Measurements from ENCODE around the gene NEDD4.
"Not testable (repeated sequence)": the region's sequence is repeated elsewhere in the genome, so short reads cannot be mapped to it uniquely, and the experiment has no call there.

The NEDD4 gene

GRCh38 chr15:55993111-55993803, at the start of gene NEDD4:
NEDD4 (minus strand) TSS chr15:55993612; CDS start chr15:55993555, 57 bp downstream.
- ATAC-seq (replicated peaks) (peak; percentile 85 to 87), DNase-seq (peak; percentile 64)
- peak within 1 kb of the TSS; percentile 93 to 95 for H3K4me3 Mint-ChIP-seq
- no peaks in the 10 kb centered on the region for H3K36me3 Mint-ChIP-seq
- peak within 1 kb of the TSS; percentile 77 for H3K27ac Mint-ChIP-seq
- H3K4me1 Mint-ChIP-seq = peaks cover 0 to 8% of the 10 kb centered on the region in 2 donors
- no peaks in the 10 kb centered on the region for H3K9me3 Mint-ChIP-seq
- peaks cover 17 to 36% of the 10 kb centered on the region in 2 donors for H3K27me3 Mint-ChIP-seq

DNA sequence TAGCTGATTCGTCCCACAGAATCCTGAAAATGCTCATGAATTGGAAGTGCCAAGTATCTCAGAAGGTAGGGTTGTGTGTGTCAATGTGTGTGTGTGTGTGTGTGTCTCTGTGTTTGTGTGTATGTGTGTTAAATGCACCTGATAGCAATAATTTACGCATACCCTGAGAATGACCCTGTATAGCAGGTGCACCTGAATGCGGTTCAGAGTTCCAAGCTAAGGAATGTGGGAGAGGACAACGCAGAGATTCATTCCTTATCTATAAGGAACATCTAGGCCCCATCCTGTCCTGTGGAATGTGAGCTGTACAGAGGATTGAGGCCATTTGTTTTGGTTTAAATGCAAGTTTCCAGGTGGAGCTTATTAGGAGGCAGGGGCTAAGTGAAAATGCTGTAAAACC, 49.1 kb upstream of the NEDD4 start:
- Mint-ChIP-seq H3K9me3 (peaks cover 6 to 9% of the 10 kb centered on the region in 2 donors), H3K36me3 (peaks cover 0 to 8% of the 10 kb centered on the region in 2 donors), H3K27ac (no peak overlapping the region), H3K27me3 (peaks cover 6 to 10% of the 10 kb centered on the region in 2 donors), H3K4me1 (peaks cover 14 to 20% of the 10 kb centered on the region in 2 donors), H3K4me3 (no peak overlapping the region)
- DNase-seq (no peak), ATAC-seq (replicated peaks) (no peak)

DNA sequence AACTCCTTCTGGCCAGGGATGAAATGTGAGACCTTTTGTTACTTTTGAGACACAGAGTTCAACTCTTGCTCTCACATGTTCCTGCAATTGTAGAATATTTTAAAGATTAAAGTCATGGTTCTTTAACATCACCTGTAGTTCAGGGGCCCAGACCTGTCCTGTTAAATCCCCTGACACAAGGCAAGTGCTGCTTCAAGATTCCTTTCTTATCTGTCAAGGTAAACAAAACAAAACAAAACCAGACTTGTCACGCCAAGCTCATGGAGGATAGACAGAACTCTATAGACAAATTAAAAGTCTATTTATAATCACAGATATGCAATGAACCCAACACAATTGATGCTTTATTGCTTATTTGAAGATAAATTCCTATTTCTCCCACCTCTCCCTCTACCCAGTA, 48.6 kb upstream of the NEDD4 start:
- peaks cover 14 to 20% of the 10 kb centered on the region in 2 donors for H3K4me1 Mint-ChIP-seq
- no peak overlapping the region for H3K27ac Mint-ChIP-seq
- H3K27me3 Mint-ChIP-seq = peaks cover 6 to 10% of the 10 kb centered on the region in 2 donors
- no peak for ATAC-seq (replicated peaks)
- no peak overlapping the region for H3K4me3 Mint-ChIP-seq
- no peak for DNase-seq
- H3K9me3 Mint-ChIP-seq = peaks cover 6 to 9% of the 10 kb centered on the region in 2 donors
- peaks cover 0 to 8% of the 10 kb centered on the region in 2 donors for H3K36me3 Mint-ChIP-seq

- DNase-seq = no peak
- Mint-ChIP-seq H3K27ac (no peak overlapping the region), H3K27me3 (peaks cover 4 to 6% of the 10 kb centered on the region in 2 donors), H3K36me3 (peaks cover 0 to 8% of the 10 kb centered on the region in 2 donors), H3K9me3 (peaks cover 6 to 9% of the 10 kb centered on the region in 2 donors), H3K4me3 (no peak overlapping the region), H3K4me1 (peaks cover 14 to 20% of the 10 kb centered on the region in 2 donors)
- ATAC-seq (replicated peaks) = no peak
These were observed 46.9 kb upstream of the NEDD4 start for GRCh38 chr15:56040081-56041035.

GRCh38 chr15:56038707-56039106, 45.3 kb upstream of the NEDD4 start:
- Mint-ChIP-seq H3K27me3 (peaks cover under 1 to 6% of the 10 kb centered on the region in 2 donors), H3K4me1 (peaks cover 12 to 14% of the 10 kb centered on the region in 2 donors), H3K27ac (no peak overlapping the region), H3K4me3 (no peak overlapping the region), H3K9me3 (peaks cover under 1 to 4% of the 10 kb centered on the region in 2 donors), H3K36me3 (peaks cover 0 to 3% of the 10 kb centered on the region in 2 donors)
- ATAC-seq (replicated peaks) (no peak), DNase-seq (no peak)

DNA sequence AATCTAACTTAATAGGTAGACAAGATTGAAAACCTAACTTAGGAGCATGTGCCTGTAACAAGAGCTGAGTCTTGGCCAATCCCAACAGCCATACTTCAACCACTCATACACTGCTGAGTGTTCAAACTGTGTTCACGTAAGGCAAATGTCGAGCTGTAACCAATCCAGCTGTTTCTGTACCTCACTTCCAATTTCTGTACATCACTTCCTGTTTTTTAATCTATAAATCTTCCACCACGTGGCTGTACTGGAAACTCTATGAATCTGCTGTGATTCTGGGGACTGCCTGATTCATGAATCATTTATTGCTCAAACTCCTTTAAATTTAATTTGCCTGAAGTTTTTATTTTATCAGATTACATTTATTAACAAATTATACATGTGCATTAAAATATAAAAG, 44.6 kb upstream of the NEDD4 start:
- DNase-seq (no peak), ATAC-seq (replicated peaks) (peak; percentile 63 to 74)
- H3K4me3 Mint-ChIP-seq = no peak overlapping the region
- peaks cover 0 to 2% of the 10 kb centered on the region in 2 donors for H3K9me3 Mint-ChIP-seq
- peaks cover 7 to 8% of the 10 kb centered on the region in 2 donors for H3K4me1 Mint-ChIP-seq
- peaks cover 0 to 3% of the 10 kb centered on the region in 2 donors for H3K27me3 Mint-ChIP-seq
- H3K27ac Mint-ChIP-seq = no peak overlapping the region
- H3K36me3 Mint-ChIP-seq = peaks cover 0 to 3% of the 10 kb centered on the region in 2 donors

DNA sequence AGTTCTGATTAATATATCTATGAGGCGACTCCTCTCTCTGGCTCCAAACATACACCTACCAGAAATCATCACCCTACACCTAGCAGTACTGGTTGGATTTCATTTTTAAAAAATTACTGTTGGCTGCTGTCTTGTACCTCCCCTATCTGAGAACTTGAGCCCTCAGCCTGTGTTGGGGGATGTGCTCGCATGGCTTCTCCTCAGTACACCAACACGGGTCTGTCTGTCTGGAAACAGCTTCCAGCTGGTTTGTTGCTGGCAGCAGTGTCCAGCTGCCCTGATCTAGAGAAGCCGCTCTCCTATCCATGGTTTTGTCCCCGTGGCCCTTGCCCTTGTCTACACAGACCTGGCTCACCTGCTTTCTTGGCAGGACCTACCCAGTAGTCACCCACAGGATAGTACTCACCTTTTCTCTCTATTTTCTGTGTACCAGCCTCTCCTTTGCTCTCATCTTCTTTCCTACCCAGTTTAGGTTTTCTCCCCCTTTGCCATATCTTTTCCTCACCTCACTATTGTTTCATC, 43.2 kb upstream of the NEDD4 start:
- H3K4me1 Mint-ChIP-seq = peaks cover 0 to 2% of the 10 kb centered on the region in 2 donors
- ATAC-seq (replicated peaks) (no peak), DNase-seq (no peak)
- H3K4me3 Mint-ChIP-seq = no peak overlapping the region
- H3K9me3 Mint-ChIP-seq = peaks cover 0 to 2% of the 10 kb centered on the region in 2 donors
- no peaks in the 10 kb centered on the region for H3K27me3 Mint-ChIP-seq
- no peak overlapping the region for H3K27ac Mint-ChIP-seq
- peaks cover 0 to 3% of the 10 kb centered on the region in 2 donors for H3K36me3 Mint-ChIP-seq

GRCh38 chr15:56035166-56035565, 41.8 kb upstream of the NEDD4 start:
- Mint-ChIP-seq H3K9me3 (peaks cover 0 to 2% of the 10 kb centered on the region in 2 donors), H3K27ac (no peak overlapping the region), H3K4me3 (no peak overlapping the region), H3K27me3 (no peaks in the 10 kb centered on the region), H3K4me1 (peaks cover 0 to 2% of the 10 kb centered on the region in 2 donors), H3K36me3 (peaks cover 0 to 3% of the 10 kb centered on the region in 2 donors)
- ATAC-seq (replicated peaks) = no peak
- no peak for DNase-seq

DNA sequence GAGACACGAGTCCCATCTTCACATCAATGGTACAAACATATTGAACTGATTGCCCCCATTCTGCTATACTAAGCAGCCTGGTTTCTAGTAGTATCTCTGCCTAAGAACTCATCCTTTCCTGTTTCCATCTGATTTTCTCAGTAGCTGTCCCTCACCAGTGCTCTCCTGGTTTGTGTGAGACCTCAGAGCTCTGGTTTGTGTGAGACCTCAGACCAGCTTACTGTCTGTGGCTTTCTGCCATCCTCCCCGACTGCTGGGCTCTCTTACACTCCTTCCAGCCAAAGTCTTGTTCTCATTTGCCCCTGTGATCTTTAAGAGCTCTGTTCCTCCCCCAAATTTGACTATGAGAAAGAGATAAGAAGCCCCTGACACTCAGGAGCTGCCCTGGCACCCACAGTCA, 41.1 kb upstream of the NEDD4 start:
- Mint-ChIP-seq H3K4me3 (no peak overlapping the region), H3K36me3 (peaks cover 0 to 3% of the 10 kb centered on the region in 2 donors), H3K27ac (no peak overlapping the region), H3K9me3 (peaks cover 0 to 2% of the 10 kb centered on the region in 2 donors), H3K4me1 (peaks cover 0 to 2% of the 10 kb centered on the region in 2 donors), H3K27me3 (no peaks in the 10 kb centered on the region)
- DNase-seq (no peak), ATAC-seq (replicated peaks) (no peak)

DNA sequence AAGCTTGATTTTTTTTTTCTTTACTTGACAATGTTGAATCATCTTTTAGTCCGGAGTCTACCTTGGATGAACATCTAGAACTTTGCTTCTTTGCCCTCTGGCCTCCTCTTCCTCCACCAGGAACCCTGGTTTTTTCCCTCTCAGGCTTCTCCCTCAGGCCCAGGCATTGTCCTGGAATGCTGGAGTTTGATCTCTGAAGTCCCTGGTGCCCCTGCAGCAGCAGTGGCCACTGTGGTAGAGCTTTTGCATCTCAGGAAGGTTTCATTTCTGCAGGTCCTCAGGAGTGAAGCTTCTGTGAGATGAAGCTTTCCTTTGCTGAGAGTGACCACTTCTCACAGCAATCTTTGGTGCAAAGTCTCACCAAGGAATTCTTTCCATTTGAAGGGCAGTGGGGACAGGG, 39.0 kb upstream of the NEDD4 start:
- ATAC-seq (replicated peaks) (no peak), DNase-seq (no peak)
- Mint-ChIP-seq H3K9me3 (no peaks in the 10 kb centered on the region), H3K27me3 (peaks cover 0 to 4% of the 10 kb centered on the region in 2 donors), H3K4me1 (no peaks in the 10 kb centered on the region), H3K27ac (no peak overlapping the region), H3K4me3 (no peak overlapping the region), H3K36me3 (no peaks in the 10 kb centered on the region)

DNA sequence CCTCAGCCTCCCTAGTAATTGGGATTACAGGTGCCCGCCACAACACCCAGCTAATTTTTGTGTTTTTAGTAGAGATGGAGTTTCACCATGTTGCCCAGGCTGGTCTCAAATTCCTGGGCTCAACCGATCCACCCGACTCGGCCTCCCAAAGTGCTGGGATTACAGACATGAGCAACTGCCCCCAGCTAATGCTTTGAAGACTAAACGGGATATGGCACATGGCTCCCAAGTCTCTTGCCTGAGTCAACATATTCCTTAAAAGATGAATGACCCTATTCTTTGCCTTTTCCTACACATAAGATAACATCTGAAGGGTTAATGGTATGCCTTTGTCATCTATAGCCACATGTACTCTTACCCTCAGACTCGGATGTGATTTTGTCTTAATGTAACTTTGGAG, 38.4 kb upstream of the NEDD4 start:
- no peak for ATAC-seq (replicated peaks)
- no peak for DNase-seq
- H3K4me1 Mint-ChIP-seq = no peaks in the 10 kb centered on the region
- no peak overlapping the region for H3K27ac Mint-ChIP-seq
- peaks cover 0 to 9% of the 10 kb centered on the region in 2 donors for H3K27me3 Mint-ChIP-seq
- H3K9me3 Mint-ChIP-seq = no peaks in the 10 kb centered on the region
- no peaks in the 10 kb centered on the region for H3K36me3 Mint-ChIP-seq
- H3K4me3 Mint-ChIP-seq = no peak overlapping the region

DNA sequence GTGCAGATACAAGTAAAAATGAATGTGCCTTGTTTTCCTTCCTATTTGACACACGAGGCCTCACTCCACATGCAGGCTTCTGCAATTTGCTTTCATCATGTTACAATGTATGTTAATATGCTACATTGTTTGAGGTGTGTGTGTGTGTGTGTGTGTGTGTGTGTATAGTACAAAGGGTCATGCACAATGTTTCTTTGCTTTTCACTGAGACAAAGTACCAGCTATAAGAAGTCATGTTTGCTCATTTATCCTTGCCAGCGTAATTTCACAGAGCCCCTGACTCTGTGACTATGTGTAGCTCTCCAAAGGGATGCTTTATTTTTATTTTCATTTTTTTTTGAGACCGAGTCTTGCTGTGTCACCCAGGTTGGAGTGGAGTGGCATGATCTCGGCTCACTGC, 38.0 kb upstream of the NEDD4 start:
- no peaks in the 10 kb centered on the region for H3K36me3 Mint-ChIP-seq
- DNase-seq = no peak
- H3K27ac Mint-ChIP-seq = no peak overlapping the region
- no peak for ATAC-seq (replicated peaks)
- no peaks in the 10 kb centered on the region for H3K4me1 Mint-ChIP-seq
- H3K9me3 Mint-ChIP-seq = no peaks in the 10 kb centered on the region
- no peak overlapping the region for H3K4me3 Mint-ChIP-seq
- H3K27me3 Mint-ChIP-seq = peaks cover 0 to 10% of the 10 kb centered on the region in 2 donors

- no peak overlapping the region for H3K27ac Mint-ChIP-seq
- H3K4me1 Mint-ChIP-seq = no peaks in the 10 kb centered on the region
- ATAC-seq (replicated peaks) = no peak
- H3K27me3 Mint-ChIP-seq = peaks cover 0 to 10% of the 10 kb centered on the region in 2 donors
- no peak overlapping the region for H3K4me3 Mint-ChIP-seq
- peaks cover 0 to 2% of the 10 kb centered on the region in 2 donors for H3K9me3 Mint-ChIP-seq
- no peaks in the 10 kb centered on the region for H3K36me3 Mint-ChIP-seq
- no peak for DNase-seq
These were observed 35.0 kb upstream of the NEDD4 start for GRCh38 chr15:56028430-56028829.

GRCh38 chr15:56023160-56023559, 29.7 kb upstream of the NEDD4 start:
- not testable (repeated sequence) for H3K27ac Mint-ChIP-seq; H3K9me3 Mint-ChIP-seq; DNase-seq; H3K4me1 Mint-ChIP-seq; H3K4me3 Mint-ChIP-seq; H3K36me3 Mint-ChIP-seq; ATAC-seq (replicated peaks)
- H3K27me3 Mint-ChIP-seq = peaks cover 6 to 40% of the 10 kb centered on the region in 2 donors
